GM21360 (cell line): ENCODE results near the gene KCNJ14.

ENCODE experiments used
- ATAC-seq: cut with Tn5 transposase; IDR thresholded peaks from one replicate; pipeline ENCODE4 v1.9.1; 2021; ENCODE audit warnings: mild to moderate bottlenecking, moderate library complexity; ENCODE audit not compliant: unreplicated experiment

KCNJ14 gene

GRCh38 chr19:48455171-48455907, at the start of gene KCNJ14:
TSS of gene KCNJ14 (plus strand) at chr19:48455574. CDS start at chr19:48461725, 6,151 bp downstream.
- ATAC-seq: no peak

- ATAC-seq: no peak
Measured at GRCh38 chr19:48405850-48406249, 49.5 kb upstream of the KCNJ14 start.

GRCh38 chr19:48413879-48414587, 41.3 kb upstream of the KCNJ14 start:
- no peak for ATAC-seq

- ATAC-seq: no peak
Measured at GRCh38 chr19:48415395-48415794, 40.0 kb upstream of the KCNJ14 start.

GRCh38 chr19:48415806-48416221, 39.6 kb upstream of the KCNJ14 start:
- no peak for ATAC-seq

GRCh38 chr19:48417421-48417820, 38.0 kb upstream of the KCNJ14 start:
- ATAC-seq: no peak

GRCh38 chr19:48418317-48419064, 36.9 kb upstream of the KCNJ14 start:
- no peak for ATAC-seq

- peak; percentile 70 for ATAC-seq
Measured at GRCh38 chr19:48419158-48419920, 36.0 kb upstream of the KCNJ14 start.

- ATAC-seq: no peak
Measured at GRCh38 chr19:48421548-48421947, 33.8 kb upstream of the KCNJ14 start.

GRCh38 chr19:48424694-48425219, 30.6 kb upstream of the KCNJ14 start:
- ATAC-seq: no peak

GRCh38 chr19:48428670-48429069, 26.7 kb upstream of the KCNJ14 start:
- ATAC-seq: no peak

- no peak for ATAC-seq
Measured at GRCh38 chr19:48433337-48433736, 22.0 kb upstream of the KCNJ14 start.

GRCh38 chr19:48436586-48436985, 18.8 kb upstream of the KCNJ14 start:
- no peak for ATAC-seq

- ATAC-seq: no peak
Measured at GRCh38 chr19:48441360-48442050, 13.9 kb upstream of the KCNJ14 start.

- ATAC-seq: no peak
Measured at GRCh38 chr19:48442116-48443035, 13.0 kb upstream of the KCNJ14 start.

GRCh38 chr19:48443256-48443655, 12.1 kb upstream of the KCNJ14 start:
- no peak for ATAC-seq

GRCh38 chr19:48443731-48444128, 11.6 kb upstream of the KCNJ14 start:
- no peak for ATAC-seq

GRCh38 chr19:48444129-48444935, 11.0 kb upstream of the KCNJ14 start:
- ATAC-seq: no peak
